ENCODE data around the gene GALR1.

GALR1 gene

GRCh38 chr18:77249569-77250500 is at the start of gene GALR1:
Gene GALR1, plus strand, starts transcription at chr18:77249848. Its CDS starts 701 bp downstream, at chr18:77250549.
- H3K27ac ChIP-seq, result no peak within 1 kb of the TSS
- TF ChIP-seq CTCF (conservative IDR thresholded peaks at IDR 0.05) (no peak), ZFX (IDR thresholded peaks at IDR 0.05) (no peak)

GRCh38 chr18:77201506-77201905 is 48.1 kb upstream of the GALR1 start:
- no peak overlapping the region for H3K27ac ChIP-seq
- no peak for TF ChIP-seq ZFX (IDR thresholded peaks at IDR 0.05)
- no peak for TF ChIP-seq CTCF (conservative IDR thresholded peaks at IDR 0.05)

- TF ChIP-seq CTCF (conservative IDR thresholded peaks at IDR 0.05) (no peak), ZFX (IDR thresholded peaks at IDR 0.05) (no peak)
- H3K27ac ChIP-seq, result no peak overlapping the region
Observed at GRCh38 chr18:77202329-77202728, 47.3 kb upstream of the GALR1 start.

GRCh38 chr18:77203071-77203470 is 46.6 kb upstream of the GALR1 start:
- H3K27ac ChIP-seq, result no peak overlapping the region
- TF ChIP-seq CTCF (conservative IDR thresholded peaks at IDR 0.05) (no peak), ZFX (IDR thresholded peaks at IDR 0.05) (no peak)

- TF ChIP-seq ZFX (IDR thresholded peaks at IDR 0.05) (no peak), CTCF (conservative IDR thresholded peaks at IDR 0.05) (no peak)
- no peak overlapping the region for H3K27ac ChIP-seq
Observed at GRCh38 chr18:77203851-77204250, 45.8 kb upstream of the GALR1 start.

GRCh38 chr18:77205769-77206168 is 43.9 kb upstream of the GALR1 start:
- TF ChIP-seq CTCF (conservative IDR thresholded peaks at IDR 0.05), result no peak
- no peak for TF ChIP-seq ZFX (IDR thresholded peaks at IDR 0.05)
- no peak overlapping the region for H3K27ac ChIP-seq

- TF ChIP-seq CTCF (conservative IDR thresholded peaks at IDR 0.05) (no peak), ZFX (IDR thresholded peaks at IDR 0.05) (no peak)
- H3K27ac ChIP-seq, result no peak overlapping the region
Observed at GRCh38 chr18:77206676-77207374, 42.8 kb upstream of the GALR1 start.

All from C4-2B (cell line).